Kidney glomerular epithelial cell (primary cell): ENCODE measurements around the gene PARD3.

Experiments
- DNase-seq: peaks from one replicate; lab custom pipeline; 2025; lab: John Stamatoyannopoulos, UW

The PARD3 gene

GRCh38 chr10:34156781-34157425 is 658.2 kb downstream of the PARD3 start:
- DNase-seq: peak; percentile 19

GRCh38 chr10:34155812-34156211 is 659.3 kb downstream of the PARD3 start:
- DNase-seq: no peak

- no peak for DNase-seq
These were observed 660.7 kb downstream of the PARD3 start for GRCh38 chr10:34154383-34154900.

GRCh38 chr10:34153663-34154382 is 661.3 kb downstream of the PARD3 start:
- DNase-seq: no peak

GRCh38 chr10:34152434-34152833 is 662.7 kb downstream of the PARD3 start:
- no peak for DNase-seq

GRCh38 chr10:34151931-34152330 is 663.2 kb downstream of the PARD3 start:
- no peak for DNase-seq

GRCh38 chr10:34151481-34151880 is 663.6 kb downstream of the PARD3 start:
- DNase-seq: no peak

GRCh38 chr10:34150103-34150502 is 665.0 kb downstream of the PARD3 start:
- DNase-seq: no peak

- DNase-seq: no peak
These were observed 666.8 kb downstream of the PARD3 start for GRCh38 chr10:34148305-34148657.

GRCh38 chr10:34147641-34148304 is 667.3 kb downstream of the PARD3 start:
- no peak for DNase-seq

GRCh38 chr10:34145715-34146114 is 669.4 kb downstream of the PARD3 start:
- no peak for DNase-seq

GRCh38 chr10:34143466-34143865 is 671.6 kb downstream of the PARD3 start:
- DNase-seq: no peak

GRCh38 chr10:34141032-34141680 is 673.9 kb downstream of the PARD3 start:
- no peak for DNase-seq

- peak; percentile 74 for DNase-seq
These were observed 675.5 kb downstream of the PARD3 start for GRCh38 chr10:34139559-34139958.

GRCh38 chr10:34137955-34138354 is 677.1 kb downstream of the PARD3 start:
- DNase-seq: no peak

- no peak for DNase-seq
These were observed 677.9 kb downstream of the PARD3 start for GRCh38 chr10:34137201-34137600.

GRCh38 chr10:34135515-34135914 is 679.6 kb downstream of the PARD3 start:
- DNase-seq: no peak

- DNase-seq: no peak
These were observed 680.5 kb downstream of the PARD3 start for GRCh38 chr10:34134602-34135001.

- DNase-seq: no peak
These were observed 681.7 kb downstream of the PARD3 start for GRCh38 chr10:34133406-34133805.

GRCh38 chr10:34131152-34131551 is 683.9 kb downstream of the PARD3 start:
- DNase-seq: no peak

- DNase-seq: no peak
These were observed 687.4 kb downstream of the PARD3 start for GRCh38 chr10:34127676-34128075.

GRCh38 chr10:34126371-34127151 is 688.5 kb downstream of the PARD3 start:
- no peak for DNase-seq
